NCI-H1417 (cell line): ENCODE data around the gene STAM.
A peak's percentile ranks its signal among the peaks of the same experiment; 100 is the strongest.
"Not testable (repeated sequence)": the region's sequence is repeated elsewhere in the genome, so short reads cannot be mapped to it uniquely, and the experiment has no call there.

Experiments
- DNase-seq, 3 experiments: peaks; one replicate each; lab custom pipeline; 2025; lab: John Stamatoyannopoulos, UW

STAM gene

GRCh38 chr10:17675638-17676037 is 31.7 kb downstream of the STAM start:
- no peak for DNase-seq

GRCh38 chr10:17676919-17677318 is 33.0 kb downstream of the STAM start:
- no peak for DNase-seq

- no peak for DNase-seq
These were observed 38.4 kb downstream of the STAM start for GRCh38 chr10:17682236-17682946.

GRCh38 chr10:17683541-17683940 is 39.6 kb downstream of the STAM start:
- no peak for DNase-seq

- DNase-seq: no peak
These were observed 40.6 kb downstream of the STAM start for GRCh38 chr10:17684537-17684936.

GRCh38 chr10:17685233-17685840 is 41.4 kb downstream of the STAM start:
- no peak for DNase-seq

- no peak for DNase-seq
These were observed 43.3 kb downstream of the STAM start for GRCh38 chr10:17687117-17687831.

GRCh38 chr10:17689137-17689536 is 45.2 kb downstream of the STAM start:
- DNase-seq: no peak

GRCh38 chr10:17693009-17693408 is 49.1 kb downstream of the STAM start:
- DNase-seq: no peak

- DNase-seq: no peak
These were observed 54.7 kb downstream of the STAM start for GRCh38 chr10:17698696-17699095.

GRCh38 chr10:17701301-17701700 is 57.4 kb downstream of the STAM start:
- DNase-seq: no peak

GRCh38 chr10:17703706-17704105 is 59.8 kb downstream of the STAM start:
- DNase-seq: no peak

- DNase-seq: no peak
These were observed 64.9 kb downstream of the STAM start for GRCh38 chr10:17708821-17709220.

- no peak for DNase-seq
These were observed 65.5 kb downstream of the STAM start for GRCh38 chr10:17709492-17709891.

GRCh38 chr10:17710181-17710580 is 66.2 kb downstream of the STAM start:
- no peak for DNase-seq

GRCh38 chr10:17712053-17712452 is 68.1 kb downstream of the STAM start:
- no peak for DNase-seq

GRCh38 chr10:17712717-17713471 is 68.9 kb downstream of the STAM start:
- DNase-seq: peak in 1 of 3 experiments; percentile 32

- DNase-seq: no peak
These were observed 69.8 kb downstream of the STAM start for GRCh38 chr10:17713758-17714157.

- DNase-seq: no peak
These were observed 72.2 kb downstream of the STAM start for GRCh38 chr10:17716161-17716560.

- not testable (repeated sequence) for DNase-seq
These were observed 78.5 kb downstream of the STAM start for GRCh38 chr10:17722317-17723014.

- no peak for DNase-seq
These were observed 81.8 kb downstream of the STAM start for GRCh38 chr10:17725703-17726102.

GRCh38 chr10:17729630-17730029 is 85.7 kb downstream of the STAM start:
- DNase-seq: no peak
